ENCODE data around the gene TMEM72.

DNA sequence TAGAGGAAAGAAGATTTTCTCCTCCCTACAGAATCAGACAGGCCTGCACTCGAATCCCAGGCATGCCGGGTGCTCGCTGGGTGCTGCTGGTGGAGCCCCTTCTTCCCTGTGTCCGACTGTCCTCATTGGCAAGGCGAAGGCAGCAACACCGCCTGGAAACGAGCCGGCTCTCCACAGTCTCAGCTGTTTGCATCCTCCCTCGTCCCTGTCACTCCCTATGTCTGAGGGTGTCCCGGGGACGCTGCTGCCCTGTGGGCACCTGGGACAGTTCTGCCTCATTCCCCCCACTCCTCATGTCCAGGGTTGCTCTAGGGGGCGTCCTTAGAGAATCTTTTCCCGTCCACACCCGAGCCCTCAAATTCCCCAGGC lies 31.6 kb upstream of the TMEM72 start:
- TF ChIP-seq POLR2A (IDR thresholded peaks at IDR 0.05) (no peak), POLR2AphosphoS5 (IDR thresholded peaks at IDR 0.05; ENCODE audit: insufficient read depth in 1 of 2, low read depth in 1 of 2) (no peak)
- TF ChIP-seq, protein P1, sequence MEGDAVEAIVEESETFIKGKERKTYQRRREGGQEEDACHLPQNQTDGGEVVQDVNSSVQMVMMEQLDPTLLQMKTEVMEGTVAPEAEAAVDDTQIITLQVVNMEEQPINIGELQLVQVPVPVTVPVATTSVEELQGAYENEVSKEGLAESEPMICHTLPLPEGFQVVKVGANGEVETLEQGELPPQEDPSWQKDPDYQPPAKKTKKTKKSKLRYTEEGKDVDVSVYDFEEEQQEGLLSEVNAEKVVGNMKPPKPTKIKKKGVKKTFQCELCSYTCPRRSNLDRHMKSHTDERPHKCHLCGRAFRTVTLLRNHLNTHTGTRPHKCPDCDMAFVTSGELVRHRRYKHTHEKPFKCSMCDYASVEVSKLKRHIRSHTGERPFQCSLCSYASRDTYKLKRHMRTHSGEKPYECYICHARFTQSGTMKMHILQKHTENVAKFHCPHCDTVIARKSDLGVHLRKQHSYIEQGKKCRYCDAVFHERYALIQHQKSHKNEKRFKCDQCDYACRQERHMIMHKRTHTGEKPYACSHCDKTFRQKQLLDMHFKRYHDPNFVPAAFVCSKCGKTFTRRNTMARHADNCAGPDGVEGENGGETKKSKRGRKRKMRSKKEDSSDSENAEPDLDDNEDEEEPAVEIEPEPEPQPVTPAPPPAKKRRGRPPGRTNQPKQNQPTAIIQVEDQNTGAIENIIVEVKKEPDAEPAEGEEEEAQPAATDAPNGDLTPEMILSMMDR (IDR thresholded peaks at IDR 0.05): no peak

Data from vagina (tissue), 2 donors.